WTC11 (cell line): ENCODE measurements around the gene RERG.

Experiments used
- CREB1 ChIP-seq: sonication (generic); formaldehyde crosslinking; IDR thresholded peaks from 2 replicates; pipeline ENCODE4 v1.8.0; 2023; ENCODE audit warnings: mild to moderate bottlenecking, missing genetic modification reagents
- CREM ChIP-seq: sonication (generic); formaldehyde crosslinking; IDR thresholded peaks from 2 replicates; pipeline ENCODE4 v1.8.1; 2022; ENCODE audit warnings: mild to moderate bottlenecking, missing genetic modification reagents, moderate library complexity
- ESRRA ChIP-seq: sonication (generic); formaldehyde crosslinking; IDR thresholded peaks from 2 replicates; pipeline ENCODE4 v1.8.1; 2022; ENCODE audit warnings: mild to moderate bottlenecking, missing genetic modification reagents, borderline replicate concordance
- FOXP1 ChIP-seq: sonication (generic); formaldehyde crosslinking; IDR thresholded peaks from 2 replicates; pipeline ENCODE4 v1.8.0; 2022; ENCODE audit warnings: missing genetic modification reagents, mild to moderate bottlenecking, moderate library complexity, borderline replicate concordance
- NFYB ChIP-seq: sonication (generic); formaldehyde crosslinking; conservative IDR thresholded peaks from 2 replicates; pipeline ENCODE4 v1.8.0; 2022; ENCODE audit warnings: low read depth, missing genetic modification reagents
- NR1H2 ChIP-seq: sonication (generic); formaldehyde crosslinking; IDR thresholded peaks from 2 replicates; pipeline ENCODE4 v1.9.0; 2021; ENCODE audit warnings: mild to moderate bottlenecking, moderate library complexity, missing genetic modification reagents
- RELA ChIP-seq: sonication (generic); formaldehyde crosslinking; IDR thresholded peaks from 2 replicates; pipeline ENCODE4 v1.8.1; 2022; ENCODE audit warnings: missing genetic modification reagents, mild to moderate bottlenecking, borderline replicate concordance
- TF ChIP-seq, protein P1 (sequence below): sonication (generic); formaldehyde crosslinking; IDR thresholded peaks from 2 replicates; pipeline ENCODE4 v1.8.0; 2022; ENCODE audit warnings: missing genetic modification reagents
- TF ChIP-seq, protein P2 (sequence below): fragments of 200-600 bp; IDR thresholded peaks from 2 replicates; pipeline ENCODE4 v1.8.0; 2022; ENCODE audit warnings: antibody characterized with exemption
- TF ChIP-seq, protein P3 (sequence below): sonication (generic); formaldehyde crosslinking; IDR thresholded peaks from 2 replicates; pipeline ENCODE4 v1.8.1; 2023; ENCODE audit warnings: mild to moderate bottlenecking, missing genetic modification reagents

DNA sequence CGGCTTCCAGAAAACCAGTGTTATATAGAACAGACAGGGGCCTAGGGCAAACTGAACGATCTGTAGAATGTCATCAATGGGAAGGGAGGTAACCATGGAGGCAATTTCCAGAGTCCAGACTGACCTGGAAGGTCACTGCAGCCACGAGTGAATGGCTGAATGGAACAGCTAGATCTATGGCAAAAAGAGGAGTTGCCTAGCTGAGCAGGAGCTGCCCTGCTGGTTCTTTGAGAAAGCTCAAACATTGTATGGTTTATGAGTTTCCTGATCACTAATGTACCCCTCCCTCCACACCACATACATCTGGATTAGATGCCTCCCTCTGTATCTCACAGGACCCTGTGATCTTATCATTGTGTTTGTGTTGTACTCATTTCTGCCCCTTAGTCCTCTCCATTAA is 1.0 kb upstream of the RERG start:
- TF ChIP-seq CREB1 (CRISPR knock-in tag) (no peak), ESRRA (no peak), FOXP1 (CRISPR knock-in tag) (no peak), CREM (no peak), NR1H2 (CRISPR knock-in tag) (no peak), NFYB (CRISPR knock-in tag) (no peak), RELA (CRISPR knock-in tag) (no peak)
- TF ChIP-seq, protein P1, sequence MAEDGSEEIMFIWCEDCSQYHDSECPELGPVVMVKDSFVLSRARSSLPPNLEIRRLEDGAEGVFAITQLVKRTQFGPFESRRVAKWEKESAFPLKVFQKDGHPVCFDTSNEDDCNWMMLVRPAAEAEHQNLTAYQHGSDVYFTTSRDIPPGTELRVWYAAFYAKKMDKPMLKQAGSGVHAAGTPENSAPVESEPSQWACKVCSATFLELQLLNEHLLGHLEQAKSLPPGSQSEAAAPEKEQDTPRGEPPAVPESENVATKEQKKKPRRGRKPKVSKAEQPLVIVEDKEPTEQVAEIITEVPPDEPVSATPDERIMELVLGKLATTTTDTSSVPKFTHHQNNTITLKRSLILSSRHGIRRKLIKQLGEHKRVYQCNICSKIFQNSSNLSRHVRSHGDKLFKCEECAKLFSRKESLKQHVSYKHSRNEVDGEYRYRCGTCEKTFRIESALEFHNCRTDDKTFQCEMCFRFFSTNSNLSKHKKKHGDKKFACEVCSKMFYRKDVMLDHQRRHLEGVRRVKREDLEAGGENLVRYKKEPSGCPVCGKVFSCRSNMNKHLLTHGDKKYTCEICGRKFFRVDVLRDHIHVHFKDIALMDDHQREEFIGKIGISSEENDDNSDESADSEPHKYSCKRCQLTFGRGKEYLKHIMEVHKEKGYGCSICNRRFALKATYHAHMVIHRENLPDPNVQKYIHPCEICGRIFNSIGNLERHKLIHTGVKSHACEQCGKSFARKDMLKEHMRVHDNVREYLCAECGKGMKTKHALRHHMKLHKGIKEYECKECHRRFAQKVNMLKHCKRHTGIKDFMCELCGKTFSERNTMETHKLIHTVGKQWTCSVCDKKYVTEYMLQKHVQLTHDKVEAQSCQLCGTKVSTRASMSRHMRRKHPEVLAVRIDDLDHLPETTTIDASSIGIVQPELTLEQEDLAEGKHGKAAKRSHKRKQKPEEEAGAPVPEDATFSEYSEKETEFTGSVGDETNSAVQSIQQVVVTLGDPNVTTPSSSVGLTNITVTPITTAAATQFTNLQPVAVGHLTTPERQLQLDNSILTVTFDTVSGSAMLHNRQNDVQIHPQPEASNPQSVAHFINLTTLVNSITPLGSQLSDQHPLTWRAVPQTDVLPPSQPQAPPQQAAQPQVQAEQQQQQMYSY (CRISPR knock-in tag): no peak
- TF ChIP-seq, protein P2, sequence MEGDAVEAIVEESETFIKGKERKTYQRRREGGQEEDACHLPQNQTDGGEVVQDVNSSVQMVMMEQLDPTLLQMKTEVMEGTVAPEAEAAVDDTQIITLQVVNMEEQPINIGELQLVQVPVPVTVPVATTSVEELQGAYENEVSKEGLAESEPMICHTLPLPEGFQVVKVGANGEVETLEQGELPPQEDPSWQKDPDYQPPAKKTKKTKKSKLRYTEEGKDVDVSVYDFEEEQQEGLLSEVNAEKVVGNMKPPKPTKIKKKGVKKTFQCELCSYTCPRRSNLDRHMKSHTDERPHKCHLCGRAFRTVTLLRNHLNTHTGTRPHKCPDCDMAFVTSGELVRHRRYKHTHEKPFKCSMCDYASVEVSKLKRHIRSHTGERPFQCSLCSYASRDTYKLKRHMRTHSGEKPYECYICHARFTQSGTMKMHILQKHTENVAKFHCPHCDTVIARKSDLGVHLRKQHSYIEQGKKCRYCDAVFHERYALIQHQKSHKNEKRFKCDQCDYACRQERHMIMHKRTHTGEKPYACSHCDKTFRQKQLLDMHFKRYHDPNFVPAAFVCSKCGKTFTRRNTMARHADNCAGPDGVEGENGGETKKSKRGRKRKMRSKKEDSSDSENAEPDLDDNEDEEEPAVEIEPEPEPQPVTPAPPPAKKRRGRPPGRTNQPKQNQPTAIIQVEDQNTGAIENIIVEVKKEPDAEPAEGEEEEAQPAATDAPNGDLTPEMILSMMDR: no peak
- TF ChIP-seq, protein P3, sequence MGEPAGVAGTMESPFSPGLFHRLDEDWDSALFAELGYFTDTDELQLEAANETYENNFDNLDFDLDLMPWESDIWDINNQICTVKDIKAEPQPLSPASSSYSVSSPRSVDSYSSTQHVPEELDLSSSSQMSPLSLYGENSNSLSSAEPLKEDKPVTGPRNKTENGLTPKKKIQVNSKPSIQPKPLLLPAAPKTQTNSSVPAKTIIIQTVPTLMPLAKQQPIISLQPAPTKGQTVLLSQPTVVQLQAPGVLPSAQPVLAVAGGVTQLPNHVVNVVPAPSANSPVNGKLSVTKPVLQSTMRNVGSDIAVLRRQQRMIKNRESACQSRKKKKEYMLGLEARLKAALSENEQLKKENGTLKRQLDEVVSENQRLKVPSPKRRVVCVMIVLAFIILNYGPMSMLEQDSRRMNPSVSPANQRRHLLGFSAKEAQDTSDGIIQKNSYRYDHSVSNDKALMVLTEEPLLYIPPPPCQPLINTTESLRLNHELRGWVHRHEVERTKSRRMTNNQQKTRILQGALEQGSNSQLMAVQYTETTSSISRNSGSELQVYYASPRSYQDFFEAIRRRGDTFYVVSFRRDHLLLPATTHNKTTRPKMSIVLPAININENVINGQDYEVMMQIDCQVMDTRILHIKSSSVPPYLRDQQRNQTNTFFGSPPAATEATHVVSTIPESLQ (CRISPR knock-in tag): no peak
